ENCODE results near the gene ZNF22.
A peak's percentile ranks its signal among the peaks of the same experiment; 100 is the strongest.

DNA sequence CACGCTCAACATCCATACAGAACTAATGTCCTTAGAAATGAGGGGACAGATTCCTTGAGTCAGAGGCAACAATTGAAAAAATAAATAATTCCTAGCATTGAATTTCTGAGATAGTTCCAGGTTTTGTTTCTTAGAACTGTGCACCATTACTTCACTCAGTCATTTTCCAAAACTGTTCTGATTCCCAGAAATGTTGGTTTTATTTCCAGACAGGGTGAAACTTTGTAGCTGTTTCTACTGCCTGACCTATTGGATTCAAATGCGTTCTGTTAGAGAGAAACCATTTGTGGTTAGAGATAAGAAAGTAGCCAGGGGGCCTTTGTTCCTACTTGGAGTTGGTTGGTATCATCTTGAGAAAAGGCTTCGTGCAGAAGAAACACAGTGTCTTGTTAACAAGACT is 14.1 kb upstream of the ZNF22 start:
- TF ChIP-seq, protein P1, sequence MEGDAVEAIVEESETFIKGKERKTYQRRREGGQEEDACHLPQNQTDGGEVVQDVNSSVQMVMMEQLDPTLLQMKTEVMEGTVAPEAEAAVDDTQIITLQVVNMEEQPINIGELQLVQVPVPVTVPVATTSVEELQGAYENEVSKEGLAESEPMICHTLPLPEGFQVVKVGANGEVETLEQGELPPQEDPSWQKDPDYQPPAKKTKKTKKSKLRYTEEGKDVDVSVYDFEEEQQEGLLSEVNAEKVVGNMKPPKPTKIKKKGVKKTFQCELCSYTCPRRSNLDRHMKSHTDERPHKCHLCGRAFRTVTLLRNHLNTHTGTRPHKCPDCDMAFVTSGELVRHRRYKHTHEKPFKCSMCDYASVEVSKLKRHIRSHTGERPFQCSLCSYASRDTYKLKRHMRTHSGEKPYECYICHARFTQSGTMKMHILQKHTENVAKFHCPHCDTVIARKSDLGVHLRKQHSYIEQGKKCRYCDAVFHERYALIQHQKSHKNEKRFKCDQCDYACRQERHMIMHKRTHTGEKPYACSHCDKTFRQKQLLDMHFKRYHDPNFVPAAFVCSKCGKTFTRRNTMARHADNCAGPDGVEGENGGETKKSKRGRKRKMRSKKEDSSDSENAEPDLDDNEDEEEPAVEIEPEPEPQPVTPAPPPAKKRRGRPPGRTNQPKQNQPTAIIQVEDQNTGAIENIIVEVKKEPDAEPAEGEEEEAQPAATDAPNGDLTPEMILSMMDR (IDR thresholded peaks at IDR 0.05): no peak
- TF ChIP-seq POLR2A (IDR thresholded peaks at IDR 0.05) (no peak), EP300 (IDR thresholded peaks at IDR 0.05) (peak in 1 of 4 donors; percentile 52)
